Spinal cord (tissue), 10 donors: ENCODE data around the gene H2BK1. TPM values are rescaled to one million over a fixed set of nuclear protein-coding genes. Genes with fewer than 3 reads are reported as not detected.
A peak's percentile ranks its signal among the peaks of the same experiment; 100 is the strongest.

Source experiments
- DNase-seq, 6 donors: peaks; one replicate each; pipeline versions ENCODE4 v3.0.0 to v3.0.0-alpha.2; 2013 to 2015; ENCODE audit warnings: low spot score in 6 of 6, low read depth in 4 of 6
- H3K27ac ChIP-seq: one replicate; pipeline ENCODE4 v1.5.1; 2013; ENCODE audit warnings: low read depth, low read length, control low read depth
- H3K27me3 ChIP-seq: one replicate; pipeline ENCODE4 v1.6.1; 2013; ENCODE audit warnings: low read length; ENCODE audit not compliant: control insufficient read depth, insufficient read depth
- H3K36me3 ChIP-seq: one replicate; pipeline ENCODE4 v1.6.1; 2013; ENCODE audit warnings: low read length; ENCODE audit not compliant: control insufficient read depth, insufficient read depth
- H3K4me1 ChIP-seq: one replicate; pipeline ENCODE4 v1.6.1; 2013; ENCODE audit warnings: low read length; ENCODE audit not compliant: control insufficient read depth, insufficient read depth
- H3K4me3 ChIP-seq: one replicate; pipeline ENCODE4 v1.5.1; 2013; ENCODE audit warnings: low read depth, low read length, control low read depth
- H3K9me3 ChIP-seq: one replicate; pipeline ENCODE4 v1.6.1; 2013; ENCODE audit warnings: low read length; ENCODE audit not compliant: control insufficient read depth, insufficient read depth
- WGBS: methylation state at CpG from one replicate; pipeline ENCODE4 v1.1.5; 2013; ENCODE audit warnings: missing lambda C conversion rate; ENCODE audit not compliant: insufficient coverage; 5-methylcytosine and 5-hydroxymethylcytosine counted together
- long read RNA-seq, 4 donors: transcript quantifications; one replicate each; lab custom pipeline, GENCODE V29; 2026
- polyA plus RNA-seq, 2 donors: library from polyadenylated mRNA; unstranded; fragments of 120-200 nt; gene quantifications; one replicate each; pipeline ENCODE4 v1.2.1, GENCODE V29; 2013; ENCODE audit not compliant: insufficient read length in 2 of 2
- total RNA-seq, 2 donors: library from RNA; depleted of rRNA in 1 of 2; stranded (reverse); fragments of 120-200 nt in 1 of 2; fragments of >200 nt in 1 of 2; gene quantifications; one replicate each; pipeline versions ENCODE4 v1.2.3 to v1.2.4, GENCODE V29; 2013 to 2014
- donor health status: healthy.

H2BK1 gene
- total RNA-seq (not detected), polyA plus RNA-seq (not detected)
- long read RNA-seq, donor 1: 0 reads
- long read RNA-seq, donor 2: 0 reads
- long read RNA-seq, donor 3: 0 reads
- long read RNA-seq, donor 4: 0 reads

DNA sequence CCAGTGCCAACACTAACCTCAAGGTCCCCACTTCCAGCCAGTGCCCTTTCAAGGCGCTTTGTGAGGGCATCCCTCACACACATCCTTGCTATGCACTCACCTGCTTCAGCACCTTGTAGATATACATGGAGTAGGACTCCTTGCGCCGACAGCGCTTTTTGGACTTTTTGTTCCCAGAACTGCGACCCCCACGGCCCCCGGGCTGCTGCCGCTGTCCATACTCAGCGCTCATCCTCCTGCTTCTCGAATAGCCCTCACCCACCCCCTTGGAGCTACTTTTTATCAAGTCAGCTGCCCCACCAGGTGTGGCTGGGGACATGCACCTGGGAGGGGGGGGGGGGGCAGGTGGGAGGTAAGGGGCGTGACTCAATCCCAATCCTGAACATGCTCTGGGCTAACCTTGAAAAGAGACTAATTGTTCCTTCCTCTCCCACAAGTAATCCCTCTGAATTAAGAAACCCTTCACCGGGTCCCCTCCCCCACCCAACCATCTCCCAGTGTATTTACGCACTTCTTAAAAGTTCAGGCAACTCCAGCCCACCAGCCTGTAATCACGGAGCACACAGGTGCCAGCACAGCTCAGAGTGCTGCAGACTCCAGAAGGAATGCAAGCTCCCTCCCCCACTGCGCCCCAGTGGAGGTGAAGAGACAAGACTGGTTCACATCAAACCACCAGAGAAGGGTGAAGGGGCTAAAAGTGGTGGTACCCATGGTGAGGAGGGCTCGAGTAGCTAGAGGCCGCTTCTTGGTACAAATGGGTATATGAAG, at the start of gene H2BK1:
Gene H2BK1 (minus strand): TSS at position 402 of the 768 bp plus-strand sequence. CDS start 170 bp downstream, at position 232.
- H3K36me3 ChIP-seq: peaks cover 28% of the 10 kb centered on the region
- no peak within 1 kb of the TSS for H3K27ac ChIP-seq
- 90% methylated on average over 8 of the region's 17 CpGs for WGBS
- no peaks in the 10 kb centered on the region for H3K4me1 ChIP-seq
- no peak for DNase-seq
- no peaks in the 10 kb centered on the region for H3K9me3 ChIP-seq
- no peaks in the 10 kb centered on the region for H3K27me3 ChIP-seq
- H3K4me3 ChIP-seq: no peak within 1 kb of the TSS

DNA sequence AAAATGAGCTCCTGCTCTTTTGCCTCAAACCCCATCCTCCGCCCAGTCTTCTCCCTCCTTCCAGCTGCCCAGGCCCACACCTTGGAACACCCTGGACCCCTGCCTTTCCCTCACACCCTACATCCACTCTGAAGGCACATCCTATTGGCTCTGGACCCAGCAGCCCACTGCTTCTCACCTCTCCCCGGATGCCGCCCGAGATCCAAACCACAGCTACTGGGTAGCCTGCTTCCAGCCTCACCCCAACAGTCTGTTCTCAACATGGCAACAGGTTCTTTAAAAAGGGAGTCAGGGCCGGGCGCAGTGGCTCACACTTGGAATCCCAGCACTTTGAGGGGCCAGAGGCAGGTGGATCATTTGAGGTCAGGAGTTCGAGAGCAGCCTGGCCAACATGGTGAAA, 47.7 kb upstream of the H2BK1 start:
- Histone ChIP-seq H3K27ac (no peak overlapping the region), H3K36me3 (peaks cover 20% of the 10 kb centered on the region), H3K4me1 (peaks cover 34% of the 10 kb centered on the region), H3K4me3 (no peak overlapping the region), H3K27me3 (no peaks in the 10 kb centered on the region), H3K9me3 (no peaks in the 10 kb centered on the region)
- WGBS: 90% methylated on average over 7 of the region's 7 CpGs
- no peak for DNase-seq

DNA sequence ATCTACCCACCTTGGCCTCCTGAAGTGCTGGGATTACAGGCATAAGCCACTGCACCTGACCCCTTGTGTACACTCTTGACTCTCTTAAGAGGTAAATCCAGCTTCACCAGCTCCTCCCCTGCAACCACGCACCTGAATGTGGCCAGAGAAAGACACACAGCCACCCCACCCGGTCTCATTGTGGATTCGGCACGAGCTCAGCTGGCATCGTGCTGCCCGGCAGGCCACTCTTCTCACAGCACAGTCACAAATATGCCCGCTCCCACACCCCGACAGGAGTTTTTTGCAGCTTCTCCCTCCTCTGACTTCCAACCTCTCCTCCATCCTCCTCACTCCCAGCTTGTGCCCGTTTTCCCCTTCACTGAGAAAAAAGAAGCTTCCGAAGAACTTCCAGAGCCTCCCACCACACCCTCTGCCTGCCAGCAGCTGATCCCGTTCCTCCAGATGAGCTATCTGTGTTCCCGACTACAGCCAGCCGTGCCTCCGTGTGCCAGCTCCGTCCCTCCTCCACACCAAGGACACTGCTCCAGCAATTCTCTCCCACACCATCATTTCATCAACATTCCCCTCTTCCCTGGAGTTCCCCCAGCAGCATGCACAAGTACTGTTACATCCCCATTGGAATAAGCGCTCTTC, 46.2 kb upstream of the H2BK1 start:
- Histone ChIP-seq H3K36me3 (peaks cover 17% of the 10 kb centered on the region), H3K4me3 (no peak overlapping the region), H3K9me3 (no peaks in the 10 kb centered on the region), H3K27me3 (no peaks in the 10 kb centered on the region), H3K4me1 (peaks cover 41% of the 10 kb centered on the region), H3K27ac (no peak overlapping the region)
- DNase-seq: no peak
- 60% methylated on average over 16 of the region's 16 CpGs for WGBS

DNA sequence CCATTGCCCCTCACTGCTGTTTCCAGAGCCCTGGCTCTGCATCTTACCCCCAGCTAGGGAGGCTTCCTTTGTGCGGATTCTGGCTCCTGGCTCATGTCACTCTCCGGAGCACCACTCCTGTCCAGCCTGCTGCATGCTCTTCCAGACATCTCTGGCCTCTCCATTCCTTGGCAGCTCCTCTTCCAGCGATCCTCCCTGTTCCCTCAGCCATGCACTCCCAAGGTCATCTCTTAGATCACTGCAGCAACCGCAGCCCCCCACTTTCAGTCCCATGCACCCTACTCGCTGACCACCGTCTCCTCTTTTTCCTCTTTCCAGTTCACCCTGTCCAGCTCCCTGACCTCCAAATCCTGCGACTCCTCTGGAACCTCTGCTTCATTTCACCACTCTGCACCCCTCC, 45.1 kb upstream of the H2BK1 start:
- no peaks in the 10 kb centered on the region for H3K9me3 ChIP-seq
- 78% methylated on average over 7 of the region's 7 CpGs for WGBS
- no peak for DNase-seq

DNA sequence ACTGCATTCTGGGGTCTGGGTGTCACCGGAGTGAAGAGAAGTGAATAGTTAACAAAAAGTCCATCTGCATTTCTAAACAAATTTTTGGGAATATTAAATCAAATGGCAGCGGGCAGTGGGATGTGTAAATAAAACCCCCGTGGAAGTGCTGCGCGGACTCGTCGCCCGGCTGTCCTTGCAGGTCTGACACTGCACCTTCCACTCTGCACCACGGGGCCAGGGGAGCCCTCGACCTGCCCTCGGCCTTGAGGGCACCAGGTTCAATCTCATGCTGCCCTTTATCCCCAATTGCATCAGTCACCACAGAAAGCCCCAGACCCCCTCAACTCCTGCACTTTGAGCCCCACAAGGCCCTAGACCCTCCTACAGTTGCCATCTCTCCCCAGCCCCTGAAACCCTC, 44.6 kb upstream of the H2BK1 start:
- H3K27me3 ChIP-seq: no peaks in the 10 kb centered on the region
- no peak overlapping the region for H3K4me3 ChIP-seq
- 89% methylated on average over 8 of the region's 11 CpGs for WGBS
- peaks cover 56% of the 10 kb centered on the region for H3K4me1 ChIP-seq
- peaks cover 14% of the 10 kb centered on the region for H3K36me3 ChIP-seq
- H3K27ac ChIP-seq: no peak overlapping the region
- no peak for DNase-seq
- no peaks in the 10 kb centered on the region for H3K9me3 ChIP-seq

More for the DNA sequence above, 45.1 kb upstream of the H2BK1 start:
- H3K4me1 ChIP-seq: peaks cover 51% of the 10 kb centered on the region
- H3K27ac ChIP-seq: no peak overlapping the region
- peaks cover 14% of the 10 kb centered on the region for H3K36me3 ChIP-seq
- H3K4me3 ChIP-seq: no peak overlapping the region
- no peaks in the 10 kb centered on the region for H3K27me3 ChIP-seq

DNA sequence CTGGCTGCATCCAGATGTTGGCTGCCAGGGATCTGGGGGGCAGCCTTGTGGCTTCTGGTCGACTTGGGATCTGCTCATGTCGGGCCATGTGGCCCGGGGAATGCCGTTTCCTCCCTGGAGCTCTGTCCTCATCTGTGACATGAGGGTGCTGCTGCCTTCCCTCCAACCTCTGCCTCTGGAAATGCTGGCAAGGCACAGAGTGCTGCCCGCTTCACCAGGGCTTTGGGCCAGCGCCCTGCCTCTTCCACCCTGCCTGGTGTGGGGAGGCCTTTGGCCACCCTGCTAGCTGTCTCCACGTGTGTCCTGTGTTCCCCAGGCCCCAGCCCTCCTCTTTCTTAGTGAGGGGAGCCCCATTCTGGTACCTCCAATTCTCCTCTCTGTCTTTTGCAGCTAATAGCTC, 44.0 kb upstream of the H2BK1 start:
- 70% methylated on average over 7 of the region's 7 CpGs for WGBS
- Histone ChIP-seq H3K4me3 (no peak overlapping the region), H3K27me3 (no peaks in the 10 kb centered on the region), H3K36me3 (peaks cover 14% of the 10 kb centered on the region), H3K4me1 (peaks cover 62% of the 10 kb centered on the region), H3K27ac (no peak overlapping the region), H3K9me3 (no peaks in the 10 kb centered on the region)
- no peak for DNase-seq

DNA sequence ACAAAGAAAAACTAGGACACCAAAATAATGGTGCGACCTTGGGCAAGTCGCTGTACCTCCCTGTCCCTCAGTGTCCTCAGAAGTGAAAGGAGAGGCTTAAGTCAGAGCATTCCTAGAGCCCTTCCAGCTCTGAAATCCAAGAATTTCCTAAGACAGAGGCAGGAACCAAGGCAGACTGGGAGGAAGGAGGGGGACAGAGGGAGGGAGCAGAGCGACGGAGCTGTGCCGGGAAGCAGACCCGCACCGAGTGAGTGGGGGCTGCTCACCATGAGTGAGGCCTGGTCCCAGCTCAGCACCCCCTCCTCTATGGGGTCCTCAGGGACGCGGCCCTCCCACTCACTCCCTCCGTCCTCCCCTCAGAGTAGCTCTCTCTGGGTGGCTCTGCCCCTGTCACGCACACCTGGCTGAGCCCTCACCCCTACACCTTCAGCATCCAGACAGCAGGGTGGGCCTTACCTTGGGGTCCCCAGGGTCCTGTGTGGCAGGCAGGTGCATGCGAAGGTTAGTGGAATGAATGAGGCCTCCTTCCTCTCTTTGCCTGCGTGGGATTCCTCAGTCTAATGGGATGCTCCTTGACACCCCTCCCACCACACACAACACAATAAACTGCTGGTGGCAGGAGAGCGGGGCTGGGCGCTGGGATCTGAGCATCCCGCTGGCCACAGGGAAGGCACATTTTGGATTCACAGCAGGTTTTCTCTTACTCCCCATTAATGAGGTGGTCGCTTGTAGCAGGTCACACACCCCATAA, 42.8 kb upstream of the H2BK1 start:
- DNase-seq: peak in 2 of 6 donors; percentile 72 to 79
- H3K4me1 ChIP-seq: peaks cover 67% of the 10 kb centered on the region
- H3K9me3 ChIP-seq: no peaks in the 10 kb centered on the region
- H3K36me3 ChIP-seq: peaks cover 14% of the 10 kb centered on the region
- WGBS: 11% methylated on average over 11 of the region's 17 CpGs
- peak overlapping the region; percentile 84 for H3K4me3 ChIP-seq
- no peaks in the 10 kb centered on the region for H3K27me3 ChIP-seq
- H3K27ac ChIP-seq: peak overlapping the region; percentile 99

DNA sequence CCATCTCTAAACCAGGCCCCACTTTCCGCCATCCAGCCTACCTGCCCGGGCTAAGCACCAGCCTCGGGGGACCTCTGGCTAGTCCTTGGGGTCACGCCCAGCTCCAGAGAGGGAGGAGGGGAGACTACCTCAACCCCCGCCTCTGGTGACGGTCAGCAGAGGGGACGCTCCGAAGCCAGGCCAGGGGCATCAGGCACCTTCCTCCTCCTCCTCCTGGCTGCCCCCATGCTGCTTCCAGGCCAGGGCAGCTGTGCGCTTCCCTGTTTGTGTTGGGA, 42.2 kb upstream of the H2BK1 start:
- Histone ChIP-seq H3K4me1 (peaks cover 73% of the 10 kb centered on the region), H3K27ac (peak overlapping the region; percentile 99), H3K27me3 (no peaks in the 10 kb centered on the region), H3K36me3 (peaks cover 8% of the 10 kb centered on the region), H3K9me3 (no peaks in the 10 kb centered on the region), H3K4me3 (peak overlapping the region; percentile 84)
- WGBS: 7% methylated on average over 3 of the region's 9 CpGs
- DNase-seq: no peak

DNA sequence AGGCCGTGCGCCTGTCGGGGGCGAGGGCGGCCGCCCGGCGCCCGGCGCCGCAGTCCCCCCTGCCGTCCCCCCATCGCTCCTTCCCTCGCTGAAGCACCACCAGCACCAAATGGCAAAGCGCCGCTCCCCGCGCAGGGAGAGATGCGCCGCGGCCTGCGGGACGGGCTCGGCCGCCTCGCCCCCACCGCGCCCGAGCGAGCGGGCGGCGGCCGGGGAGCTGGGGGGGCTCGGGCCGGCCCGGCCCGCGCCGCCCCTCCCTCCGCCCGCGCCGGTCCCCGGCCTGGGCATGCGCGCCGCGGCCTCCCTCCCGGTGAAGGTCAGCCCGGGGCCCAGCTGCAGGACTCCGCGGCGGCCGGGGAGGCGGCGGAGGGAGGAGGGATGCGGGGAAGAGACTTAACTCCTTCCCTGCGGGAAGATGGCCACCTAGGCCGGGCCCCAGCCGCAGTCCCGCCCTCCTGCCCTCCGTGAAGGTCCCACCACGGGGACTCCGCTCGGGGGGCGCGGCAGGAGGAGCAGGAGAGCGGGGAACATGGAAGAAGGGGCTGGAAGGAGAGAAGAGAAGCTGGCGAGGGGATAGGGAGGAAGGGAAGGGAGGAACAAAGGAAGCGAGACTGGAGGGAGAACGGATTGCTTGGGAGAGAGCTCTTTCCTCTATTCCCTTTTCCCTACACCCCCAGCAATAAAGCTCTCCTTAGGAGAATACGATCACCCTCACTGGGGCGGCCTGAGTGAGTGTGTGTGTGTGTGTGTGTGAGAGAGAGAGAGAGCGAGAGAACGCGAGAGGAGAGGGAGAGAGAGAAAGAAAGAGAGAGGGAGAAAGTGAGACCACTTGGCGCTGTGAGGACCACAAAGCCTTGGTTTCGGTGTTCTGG, 41.6 kb upstream of the H2BK1 start:
- H3K4me1 ChIP-seq: peaks cover 79% of the 10 kb centered on the region
- H3K27me3 ChIP-seq: no peaks in the 10 kb centered on the region
- peak in 4 of 6 donors; percentile 72 to 95 (median 87) for DNase-seq
- H3K36me3 ChIP-seq: peaks cover 8% of the 10 kb centered on the region
- 0% methylated on average over 69 of the region's 79 CpGs for WGBS
- H3K27ac ChIP-seq: peak overlapping the region; percentile 99
- no peaks in the 10 kb centered on the region for H3K9me3 ChIP-seq
- H3K4me3 ChIP-seq: peak overlapping the region; percentile 84
